Stimulated activated naive B cell treated with anti-CD40 and anti-IgM and Interleukin-4, amounts not matched to agents 10 μg/mL and 1 μg/mL and 100 μg/mL, for 72 hours (primary cell): ENCODE measurements around the gene HHATL.
A peak's percentile ranks its signal among the peaks of the same experiment; 100 is the strongest.

ENCODE experiments used
- ATAC-seq, 2 donors: fragments of 150-1000 bp; cut with Tn5 transposase; replicated peaks; 2 replicates each; pipeline ENCODE4 v1.10.0; 2021; ENCODE audit warnings: moderate library complexity in 1 of 2
- DNase-seq: peaks from one replicate; pipeline ENCODE4 v3.0.0; 2021
- H3K27ac Mint-ChIP-seq: one replicate; pipeline ENCODE4 v1.8.0; 2022; ENCODE audit warnings: mild to moderate bottlenecking, mixed read lengths
- H3K27me3 Mint-ChIP-seq, 2 donors: one replicate each; pipeline ENCODE4 v1.8.0; 2022; ENCODE audit warnings: mixed read lengths in 2 of 2
- H3K36me3 Mint-ChIP-seq, 2 donors: one replicate each; pipeline ENCODE4 v1.8.0; 2022; ENCODE audit warnings: mixed read lengths in 2 of 2, mild to moderate bottlenecking in 1 of 2
- H3K4me1 Mint-ChIP-seq, 2 donors: one replicate each; pipeline ENCODE4 v1.8.0; 2022; ENCODE audit warnings: mixed read lengths in 2 of 2, mild to moderate bottlenecking in 1 of 2
- H3K4me3 Mint-ChIP-seq, 2 donors: one replicate each; pipeline ENCODE4 v1.8.0; 2022; ENCODE audit warnings: mild to moderate bottlenecking in 2 of 2, mixed read lengths in 2 of 2, moderate library complexity in 1 of 2
- H3K9me3 Mint-ChIP-seq, 2 donors: one replicate each; pipeline ENCODE4 v1.8.0; 2022; ENCODE audit warnings: mixed read lengths in 2 of 2, mild to moderate bottlenecking in 1 of 2

The HHATL gene

GRCh38 chr3:42690766-42691680 lies 11.6 kb downstream of the HHATL start:
- ATAC-seq (no peak), DNase-seq (no peak)
- Mint-ChIP-seq H3K27me3 (peaks cover 8 to 30% of the 10 kb centered on the region in 2 donors), H3K4me1 (peaks cover 0 to 2% of the 10 kb centered on the region in 2 donors), H3K36me3 (no peaks in the 10 kb centered on the region), H3K27ac (no peak overlapping the region), H3K9me3 (no peaks in the 10 kb centered on the region), H3K4me3 (no peak overlapping the region)

DNA sequence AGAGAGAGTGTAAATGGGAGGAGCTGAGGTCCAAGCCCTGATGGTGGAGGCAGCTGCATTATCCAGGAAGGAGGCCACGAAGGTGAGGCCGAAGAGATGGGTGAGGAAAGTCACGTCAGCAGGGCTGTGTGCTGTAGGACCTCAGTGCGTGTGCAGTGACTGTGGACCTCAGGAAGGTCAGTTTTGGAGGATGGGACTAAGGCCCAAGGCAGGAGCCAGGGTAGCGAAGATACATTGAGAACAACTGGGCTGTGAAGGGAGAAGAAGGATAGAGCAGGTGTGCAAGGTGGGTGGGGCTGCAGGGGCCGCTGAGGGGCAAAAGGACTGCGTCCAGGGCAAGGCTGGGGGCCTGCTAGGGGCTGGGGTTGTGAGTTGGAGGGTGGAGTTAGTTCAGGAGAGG lies 12.4 kb downstream of the HHATL start:
- no peak for ATAC-seq
- no peak overlapping the region for H3K4me3 Mint-ChIP-seq
- no peak overlapping the region for H3K27ac Mint-ChIP-seq
- H3K36me3 Mint-ChIP-seq, result no peaks in the 10 kb centered on the region
- peaks cover 12 to 36% of the 10 kb centered on the region in 2 donors for H3K27me3 Mint-ChIP-seq
- no peak for DNase-seq
- no peaks in the 10 kb centered on the region for H3K9me3 Mint-ChIP-seq
- H3K4me1 Mint-ChIP-seq, result peaks cover 1 to 7% of the 10 kb centered on the region in 2 donors

- H3K9me3 Mint-ChIP-seq, result no peaks in the 10 kb centered on the region
- peaks cover 12 to 36% of the 10 kb centered on the region in 2 donors for H3K27me3 Mint-ChIP-seq
- no peaks in the 10 kb centered on the region for H3K36me3 Mint-ChIP-seq
- H3K4me3 Mint-ChIP-seq, result no peak overlapping the region
- DNase-seq (no peak), ATAC-seq (no peak)
- H3K4me1 Mint-ChIP-seq, result peaks cover 1 to 7% of the 10 kb centered on the region in 2 donors
- no peak overlapping the region for H3K27ac Mint-ChIP-seq
These were observed 13.1 kb downstream of the HHATL start for GRCh38 chr3:42689421-42690014.

DNA sequence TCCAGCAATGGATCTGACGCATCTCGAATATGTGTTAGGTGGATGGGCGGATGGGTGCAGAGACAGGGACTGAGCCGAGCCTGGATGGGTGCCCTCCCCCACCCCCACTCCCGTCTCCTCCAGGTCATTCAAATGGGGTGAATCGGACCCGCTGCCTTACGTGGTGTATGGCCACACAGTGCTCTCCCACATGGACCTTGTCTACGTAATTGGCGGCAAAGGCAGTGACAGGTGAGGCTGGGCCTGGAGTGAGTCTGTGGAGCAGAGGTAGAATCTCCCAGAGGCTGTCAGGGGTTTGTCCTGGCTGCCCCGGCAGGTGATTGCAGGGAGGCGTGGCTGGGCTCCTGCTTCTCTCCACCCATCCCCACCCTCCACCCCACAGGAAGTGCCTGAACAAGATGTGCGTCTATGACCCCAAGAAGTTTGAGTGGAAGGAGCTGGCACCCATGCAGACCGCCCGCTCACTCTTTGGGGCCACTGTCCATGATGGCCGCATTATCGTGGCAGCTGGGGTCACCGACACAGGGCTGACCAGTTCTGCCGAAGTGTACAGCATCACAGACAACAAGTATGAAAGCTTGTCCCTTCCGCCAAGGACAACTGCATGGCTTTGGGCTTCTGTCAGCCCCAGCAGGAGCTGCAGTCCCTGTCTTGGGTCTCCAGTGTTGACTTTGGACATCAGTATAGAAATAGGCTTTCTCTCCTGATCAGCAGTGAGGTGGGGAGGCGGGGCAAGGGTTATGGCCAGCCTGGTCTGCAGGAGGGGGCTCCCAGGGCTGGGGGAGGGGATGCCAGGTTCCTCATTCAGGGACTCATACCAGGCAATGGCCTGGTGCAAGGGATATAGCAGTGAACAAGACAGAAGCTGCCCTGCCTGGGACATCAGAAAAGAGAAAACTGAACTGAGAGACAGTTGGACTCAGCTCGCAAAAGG lies 13.8 kb downstream of the HHATL start:
- no peaks in the 10 kb centered on the region for H3K9me3 Mint-ChIP-seq
- H3K4me1 Mint-ChIP-seq, result peaks cover 1 to 7% of the 10 kb centered on the region in 2 donors
- DNase-seq, result no peak
- no peak overlapping the region for H3K27ac Mint-ChIP-seq
- no peak overlapping the region for H3K4me3 Mint-ChIP-seq
- no peaks in the 10 kb centered on the region for H3K36me3 Mint-ChIP-seq
- H3K27me3 Mint-ChIP-seq, result peaks cover 12 to 36% of the 10 kb centered on the region in 2 donors
- no peak for ATAC-seq

DNA sequence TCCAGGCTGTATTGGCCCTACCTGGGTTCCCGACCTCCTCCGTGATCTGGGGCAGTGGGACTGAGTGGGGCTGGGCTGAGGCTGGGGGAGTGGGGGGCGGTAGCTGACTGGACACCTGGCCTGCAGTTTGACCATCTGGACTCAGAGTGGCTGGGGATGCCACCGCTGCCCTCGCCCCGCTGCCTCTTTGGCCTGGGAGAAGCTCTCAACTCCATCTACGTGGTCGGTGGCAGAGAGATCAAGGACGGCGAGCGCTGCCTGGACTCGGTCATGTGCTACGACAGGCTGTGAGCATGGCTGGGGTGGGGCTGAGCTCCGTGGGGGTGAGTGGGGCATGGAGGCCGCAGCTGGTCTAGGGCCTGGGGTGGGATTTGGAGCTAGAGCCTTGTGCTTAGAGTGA lies 14.6 kb downstream of the HHATL start:
- DNase-seq (no peak), ATAC-seq (no peak)
- Mint-ChIP-seq H3K4me3 (no peak overlapping the region), H3K36me3 (no peaks in the 10 kb centered on the region), H3K27ac (no peak overlapping the region), H3K9me3 (no peaks in the 10 kb centered on the region), H3K4me1 (peaks cover 1 to 7% of the 10 kb centered on the region in 2 donors), H3K27me3 (peaks cover 13 to 44% of the 10 kb centered on the region in 2 donors)

DNA sequence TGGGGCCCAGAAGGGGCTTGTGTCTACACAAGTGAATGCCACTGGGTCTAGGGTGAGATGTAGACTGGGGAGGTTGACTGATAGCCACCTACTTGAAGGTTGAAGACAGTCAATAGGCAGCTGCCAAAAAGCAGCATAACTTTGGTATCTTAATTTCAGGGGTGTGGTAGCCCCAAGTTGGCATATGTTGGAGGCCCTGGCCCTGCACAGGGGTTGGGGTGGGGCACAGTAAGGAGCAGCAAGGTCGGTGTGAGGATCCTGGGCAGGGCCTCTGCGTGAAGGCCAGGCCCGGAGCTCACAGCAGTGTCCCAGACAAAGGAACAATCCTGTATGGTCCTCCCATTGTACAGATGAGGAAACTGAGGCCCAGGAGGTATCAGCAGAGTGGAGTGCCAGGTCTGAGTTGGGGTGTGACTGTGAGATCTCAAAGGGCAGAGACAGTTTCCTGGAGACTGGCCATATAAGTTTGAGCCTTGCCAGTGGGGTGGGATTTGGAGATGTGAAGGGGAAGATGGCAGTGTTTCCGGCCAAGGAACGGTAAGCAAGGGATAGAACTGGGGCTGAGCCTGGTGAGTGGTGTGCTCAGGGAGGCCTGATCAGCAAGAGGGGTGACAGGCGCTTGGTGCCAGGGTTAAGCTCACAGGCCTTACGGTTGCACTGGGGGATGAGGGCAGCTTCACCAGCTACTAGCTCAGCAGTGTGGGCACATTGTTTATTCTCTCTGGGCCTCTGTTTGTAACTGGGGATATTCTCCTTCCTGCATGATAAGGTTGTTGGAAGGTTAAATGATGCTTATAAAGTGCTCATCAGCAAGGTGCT lies 15.6 kb downstream of the HHATL start:
- Mint-ChIP-seq H3K9me3 (no peaks in the 10 kb centered on the region), H3K27me3 (peaks cover 18 to 49% of the 10 kb centered on the region in 2 donors), H3K4me3 (no peak overlapping the region), H3K4me1 (peaks cover 1 to 7% of the 10 kb centered on the region in 2 donors), H3K36me3 (no peaks in the 10 kb centered on the region), H3K27ac (no peak overlapping the region)
- ATAC-seq, result no peak
- no peak for DNase-seq

DNA sequence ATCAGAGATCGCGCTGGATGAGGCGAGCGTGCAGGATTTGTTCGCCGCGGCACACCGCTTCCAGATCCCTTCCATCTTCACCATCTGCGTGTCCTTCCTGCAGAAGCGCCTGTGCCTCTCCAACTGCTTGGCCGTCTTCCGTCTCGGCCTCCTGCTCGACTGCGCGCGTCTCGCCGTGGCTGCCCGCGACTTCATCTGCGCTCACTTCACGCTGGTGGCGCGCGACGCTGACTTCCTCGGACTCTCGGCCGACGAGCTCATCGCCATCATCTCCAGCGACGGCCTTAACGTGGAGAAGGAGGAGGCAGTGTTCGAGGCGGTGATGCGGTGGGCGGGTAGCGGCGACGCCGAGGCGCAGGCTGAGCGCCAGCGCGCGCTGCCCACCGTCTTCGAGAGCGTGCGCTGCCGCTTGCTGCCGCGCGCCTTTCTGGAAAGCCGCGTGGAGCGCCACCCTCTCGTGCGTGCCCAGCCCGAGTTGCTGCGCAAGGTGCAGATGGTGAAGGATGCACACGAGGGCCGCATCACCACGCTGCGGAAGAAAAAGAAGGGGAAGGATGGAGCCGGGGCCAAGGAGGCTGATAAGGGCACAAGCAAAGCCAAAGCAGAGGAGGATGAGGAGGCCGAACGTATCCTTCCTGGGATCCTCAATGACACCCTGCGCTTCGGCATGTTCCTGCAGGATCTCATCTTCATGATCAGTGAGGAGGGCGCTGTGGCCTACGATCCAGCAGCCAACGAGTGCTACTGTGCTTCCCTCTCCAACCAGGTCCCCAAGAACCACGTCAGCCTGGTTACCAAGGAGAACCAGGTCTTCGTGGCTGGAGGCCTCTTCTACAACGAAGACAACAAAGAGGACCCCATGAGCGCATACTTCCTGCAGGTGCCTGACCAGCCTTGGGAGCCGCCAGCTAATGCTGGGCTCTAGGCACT lies 16.4 kb downstream of the HHATL start:
- Mint-ChIP-seq H3K4me3 (peak overlapping the region in 1 of 2 donors; percentile 8), H3K9me3 (no peaks in the 10 kb centered on the region), H3K36me3 (no peaks in the 10 kb centered on the region), H3K4me1 (peaks cover 1 to 7% of the 10 kb centered on the region in 2 donors), H3K27me3 (peaks cover 18 to 56% of the 10 kb centered on the region in 2 donors), H3K27ac (no peak overlapping the region)
- DNase-seq (no peak), ATAC-seq (no peak)

- no peak for ATAC-seq
- H3K36me3 Mint-ChIP-seq, result no peaks in the 10 kb centered on the region
- H3K27me3 Mint-ChIP-seq, result peaks cover 18 to 55% of the 10 kb centered on the region in 2 donors
- peaks cover 1 to 7% of the 10 kb centered on the region in 2 donors for H3K4me1 Mint-ChIP-seq
- no peaks in the 10 kb centered on the region for H3K9me3 Mint-ChIP-seq
- H3K4me3 Mint-ChIP-seq, result peak within 1 kb of the TSS in 1 of 2 donors; percentile 8
- no peak within 1 kb of the TSS for H3K27ac Mint-ChIP-seq
- no peak for DNase-seq
These were observed 17.2 kb downstream of the HHATL start, which contains the start of gene KLHL40 for GRCh38 chr3:42685363-42685881. KLHL40 (plus strand) TSS chr3:42685537; CDS start chr3:42685619, 82 bp downstream.

DNA sequence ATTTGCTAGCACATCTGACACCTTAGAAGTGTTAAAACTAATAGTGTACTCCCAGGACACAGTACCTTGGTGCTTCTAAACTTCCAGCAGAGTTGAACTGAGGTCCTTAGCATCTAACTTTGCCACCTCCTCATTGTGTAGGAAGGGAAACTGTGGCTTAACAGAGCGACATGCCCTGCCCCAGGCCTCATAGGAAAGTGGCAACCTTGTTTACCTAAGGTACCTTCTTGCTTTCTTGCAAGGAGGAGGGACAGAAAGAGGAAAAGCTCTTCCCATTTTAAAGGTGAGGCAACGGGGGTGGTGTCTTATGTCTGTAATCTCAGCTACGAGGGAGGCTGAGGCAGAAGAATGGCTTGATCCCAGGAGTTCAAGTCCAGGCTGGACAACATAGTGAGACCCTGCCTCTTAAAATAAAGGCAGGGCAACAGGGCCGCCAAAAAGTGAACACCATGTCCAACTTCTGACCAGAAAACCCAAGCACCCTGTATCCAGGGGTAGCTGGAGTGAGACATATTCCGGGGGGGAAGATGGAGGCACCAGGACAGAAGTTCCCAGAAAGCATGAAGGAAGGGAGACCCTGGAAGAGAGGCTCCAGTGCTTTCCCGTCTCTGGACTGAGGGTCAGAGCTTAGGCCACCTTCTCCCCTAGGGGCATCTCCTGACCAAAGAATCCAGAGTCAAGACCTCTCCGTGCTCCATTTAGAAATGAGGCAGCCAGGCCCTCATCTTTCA lies 17.8 kb downstream of the HHATL start:
- Mint-ChIP-seq H3K9me3 (no peaks in the 10 kb centered on the region), H3K27me3 (peaks cover 18 to 56% of the 10 kb centered on the region in 2 donors), H3K4me3 (no peak overlapping the region), H3K27ac (no peak overlapping the region), H3K4me1 (peaks cover 1 to 7% of the 10 kb centered on the region in 2 donors), H3K36me3 (no peaks in the 10 kb centered on the region)
- no peak for DNase-seq
- no peak for ATAC-seq

GRCh38 chr3:42683875-42684598 lies 18.6 kb downstream of the HHATL start:
- Mint-ChIP-seq H3K9me3 (peaks cover 0 to 1% of the 10 kb centered on the region in 2 donors), H3K36me3 (no peaks in the 10 kb centered on the region), H3K27me3 (peaks cover 18 to 51% of the 10 kb centered on the region in 2 donors), H3K27ac (no peak overlapping the region), H3K4me1 (peaks cover 1 to 7% of the 10 kb centered on the region in 2 donors), H3K4me3 (no peak overlapping the region)
- ATAC-seq (no peak), DNase-seq (no peak)

DNA sequence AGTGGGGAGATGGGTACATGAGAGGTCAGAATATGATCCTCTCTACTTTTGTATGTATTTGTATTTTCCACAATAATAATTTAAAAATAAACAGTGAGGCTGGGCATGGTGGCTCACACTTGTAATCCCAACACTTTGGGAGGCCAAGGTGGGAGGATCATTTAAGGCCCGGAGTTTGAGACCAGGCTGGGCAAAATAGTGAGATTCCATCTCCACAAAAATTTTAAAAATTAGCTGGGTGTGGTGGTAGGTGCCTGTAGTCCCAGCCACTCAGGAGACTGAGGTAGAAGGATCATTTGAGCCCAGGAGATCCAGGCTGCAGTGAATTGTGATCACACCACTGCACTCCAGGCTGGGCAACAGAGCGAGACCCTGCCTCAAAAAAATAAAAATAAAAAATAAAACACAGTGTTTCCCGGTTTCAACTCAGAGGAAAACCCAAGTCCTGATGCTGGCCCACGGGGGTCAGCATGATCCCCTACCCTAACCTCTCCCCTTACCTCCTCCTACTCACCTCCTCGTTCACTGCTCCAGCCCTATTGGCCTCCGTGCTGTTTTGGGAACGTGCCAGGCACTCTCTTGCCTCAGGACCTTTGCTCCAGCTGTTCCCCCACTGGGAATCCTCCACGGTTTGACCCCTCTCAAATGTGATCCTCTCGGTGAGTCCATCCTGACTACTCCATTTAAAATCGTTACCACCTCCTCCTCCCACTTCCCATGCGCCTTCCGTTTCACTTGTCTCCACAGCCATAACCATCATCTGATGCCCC lies 20.1 kb downstream of the HHATL start:
- Mint-ChIP-seq H3K9me3 (peaks cover 6 to 9% of the 10 kb centered on the region in 2 donors), H3K36me3 (peaks cover 2 to 9% of the 10 kb centered on the region in 2 donors), H3K27ac (no peak overlapping the region), H3K27me3 (peaks cover 18 to 53% of the 10 kb centered on the region in 2 donors), H3K4me3 (no peak overlapping the region), H3K4me1 (peaks cover 1 to 7% of the 10 kb centered on the region in 2 donors)
- DNase-seq (no peak), ATAC-seq (no peak)
